OCI-LY1 (cell line): Measurements from ENCODE around the gene RBKS.

Experiments used
- H2AFZ ChIP-seq: fragments of 200-600 bp; sonication (generic), shearing (Covaris generic); 2 replicates; pipeline ENCODE4 v1.6.0; 2014; ENCODE audit warnings: antibody characterized with exemption, mild to moderate bottlenecking, low read length
- H3F3A ChIP-seq: fragments of 200-600 bp; sonication (generic), shearing (Covaris generic); 2 replicates; pipeline ENCODE4 v1.6.0; 2014; ENCODE audit warnings: mild to moderate bottlenecking, antibody characterized with exemption, low read length, moderate library complexity; ENCODE audit not compliant: insufficient read depth
- H3K27ac ChIP-seq: fragments of 200-600 bp; sonication (generic); 2 replicates; pipeline ENCODE4 v1.5.1; 2014; ENCODE audit warnings: low read length, mixed run types, mild to moderate bottlenecking, low read depth; ENCODE audit not compliant: poor library complexity, severe bottlenecking
- H3K27me3 ChIP-seq: fragments of 200-600 bp; sonication (generic); 2 replicates; pipeline ENCODE4 v1.6.0; 2014; ENCODE audit warnings: antibody characterized with exemption, mild to moderate bottlenecking, low read length, moderate library complexity; ENCODE audit not compliant: insufficient read depth
- H3K36me3 ChIP-seq: fragments of 200-600 bp; sonication (generic); 2 replicates; pipeline ENCODE4 v1.6.1; 2014; ENCODE audit warnings: mild to moderate bottlenecking, antibody characterized with exemption, low read length, moderate library complexity, mixed read lengths; ENCODE audit not compliant: insufficient read depth
- H3K4me1 ChIP-seq: fragments of 200-600 bp; sonication (generic); 2 replicates; pipeline ENCODE4 v1.5.1; 2014; ENCODE audit warnings: mild to moderate bottlenecking, low read length, moderate library complexity; ENCODE audit not compliant: insufficient read depth, severe bottlenecking
- H3K4me2 ChIP-seq: fragments of 200-600 bp; sonication (generic), shearing (Covaris generic); 2 replicates; pipeline ENCODE4 v1.6.1; 2014; ENCODE audit warnings: low read length
- H3K4me3 ChIP-seq: fragments of 200-600 bp; sonication (generic); 2 replicates; pipeline ENCODE4 v1.5.1; 2014; ENCODE audit warnings: low read length, low read depth, mild to moderate bottlenecking, mixed read lengths; ENCODE audit not compliant: poor library complexity, severe bottlenecking
- H3K79me2 ChIP-seq: fragments of 200-600 bp; shearing (Covaris generic); 2 replicates; pipeline ENCODE4 v1.6.1; 2016; ENCODE audit warnings: mixed run types, low read length, mixed read lengths; ENCODE audit not compliant: insufficient read depth
- H3K9ac ChIP-seq: fragments of 200-600 bp; sonication (generic), shearing (Covaris generic); 2 replicates; pipeline ENCODE4 v1.6.1; 2014; ENCODE audit warnings: mild to moderate bottlenecking, low read length, mixed read lengths
- H3K9me2 ChIP-seq: fragments of 200-600 bp; sonication (generic), shearing (Covaris generic); 2 replicates; pipeline ENCODE4 v1.6.1; 2014; ENCODE audit warnings: low read depth, mild to moderate bottlenecking, low read length, mixed read lengths
- H3K9me3 ChIP-seq: fragments of 200-600 bp; shearing (Covaris generic); 2 replicates; pipeline ENCODE4 v1.6.1; 2014; ENCODE audit warnings: low read length, mixed read lengths
- H4K20me1 ChIP-seq: fragments of 200-600 bp; sonication (generic), shearing (Covaris generic); 2 replicates; pipeline ENCODE4 v1.6.0; 2016; ENCODE audit warnings: mild to moderate bottlenecking, low read length; ENCODE audit not compliant: insufficient read depth
- CTCF ChIP-seq: fragments of 200-600 bp; sonication (generic), shearing (Covaris generic); IDR thresholded peaks from 2 replicates; pipeline ENCODE4 v1.5.1; 2017; ENCODE audit warnings: mild to moderate bottlenecking, antibody characterized with exemption, low read length, moderate library complexity, mixed read lengths
- EZH2 ChIP-seq: fragments of 200-600 bp; sonication (generic), shearing (Covaris generic); IDR thresholded peaks from 2 replicates; pipeline ENCODE4 v1.8.0; 2017; ENCODE audit warnings: borderline replicate concordance, mixed run types, mild to moderate bottlenecking, antibody characterized with exemption, low read length, moderate library complexity, mixed read lengths

RBKS gene

GRCh38 chr2:27903649-27904404 is 13.6 kb upstream of the RBKS start:
- Histone ChIP-seq H3K4me1 (no peaks in the 10 kb centered on the region), H3K4me2 (no peak overlapping the region), H3K27me3 (no peaks in the 10 kb centered on the region), H3K4me3 (no peak overlapping the region), H3K9me3 (no peaks in the 10 kb centered on the region), H3K79me2 (no peaks in the 10 kb centered on the region), H3K36me3 (no peaks in the 10 kb centered on the region; the same call in 1 of the 2 replicates), H4K20me1 (no peaks in the 10 kb centered on the region), H3K9me2 (no peaks in the 10 kb centered on the region), H3F3A (no peaks in the 10 kb centered on the region), H3K27ac (no peak overlapping the region), H3K9ac (no peak overlapping the region), H2AFZ (no peak overlapping the region)
- TF ChIP-seq CTCF (no peak), EZH2 (no peak)

GRCh38 chr2:27903018-27903417 is 12.8 kb upstream of the RBKS start:
- Histone ChIP-seq H3K36me3 (peaks cover 3% of the 10 kb centered on the region; the same call in 1 of the 2 replicates), H3K4me2 (no peak overlapping the region), H3K9ac (no peak overlapping the region), H3K27ac (no peak overlapping the region), H3F3A (no peaks in the 10 kb centered on the region), H2AFZ (no peak overlapping the region), H3K79me2 (no peaks in the 10 kb centered on the region), H3K9me3 (no peaks in the 10 kb centered on the region), H4K20me1 (no peaks in the 10 kb centered on the region), H3K4me1 (no peaks in the 10 kb centered on the region), H3K9me2 (no peaks in the 10 kb centered on the region), H3K27me3 (no peaks in the 10 kb centered on the region), H3K4me3 (no peak overlapping the region)
- TF ChIP-seq CTCF (no peak), EZH2 (no peak)

- Histone ChIP-seq H3K27ac (no peak overlapping the region), H3F3A (no peaks in the 10 kb centered on the region), H3K9me2 (no peaks in the 10 kb centered on the region), H3K9ac (no peak overlapping the region), H3K9me3 (no peaks in the 10 kb centered on the region), H3K4me3 (no peak overlapping the region), H3K79me2 (no peaks in the 10 kb centered on the region), H3K27me3 (no peaks in the 10 kb centered on the region), H3K36me3 (peaks cover 8% of the 10 kb centered on the region; the same call in 1 of the 2 replicates), H3K4me2 (no peak overlapping the region), H3K4me1 (no peaks in the 10 kb centered on the region), H4K20me1 (no peaks in the 10 kb centered on the region), H2AFZ (no peak overlapping the region)
- TF ChIP-seq EZH2 (no peak), CTCF (no peak)
Measured at GRCh38 chr2:27902098-27902497, 11.9 kb upstream of the RBKS start.
